Transverse colon (tissue), 4 donors: Measurements from ENCODE around the gene LYRM1. TPM values are rescaled to one million over a fixed set of nuclear protein-coding genes. Genes with fewer than 3 reads are reported as not detected.

Experiments
- DNase-seq: peaks from one replicate; pipeline ENCODE4 v3.0.0-alpha.2; 2019
- H3K27ac ChIP-seq, 4 donors: fragments of 200-600 bp; sonication (generic); 2 replicates each; pipeline ENCODE4 v1.5.1; 2016 to 2018; ENCODE audit warnings: inconsistent platforms in 4 of 4
- H3K27me3 ChIP-seq: fragments of 200-600 bp; sonication (generic); 2 replicates; pipeline ENCODE4 v1.5.1; 2017; ENCODE audit warnings: inconsistent platforms
- H3K36me3 ChIP-seq, 4 donors: fragments of 200-600 bp; sonication (generic); 2 replicates each; pipeline ENCODE4 v1.5.1; 2017 to 2019; ENCODE audit warnings: inconsistent platforms in 4 of 4
- H3K4me1 ChIP-seq, 4 donors: fragments of 200-600 bp; sonication (generic); 2 replicates each; pipeline ENCODE4 v1.5.1; 2017 to 2020; ENCODE audit warnings: inconsistent platforms in 4 of 4
- H3K4me3 ChIP-seq, 4 donors: fragments of 200-600 bp; sonication (generic); 1 replicate in 1 of 4; 2 replicates in 3 of 4; pipeline versions ENCODE4 v1.5.1 to v1.6.1; 2017 to 2019; ENCODE audit warnings: inconsistent platforms in 4 of 4
- H3K9me3 ChIP-seq, 2 donors: fragments of 200-600 bp; sonication (generic); 2 replicates each; pipeline ENCODE4 v1.5.1; 2017 to 2019; ENCODE audit warnings: inconsistent platforms in 2 of 2
- EP300 ChIP-seq: sonication (generic); formaldehyde crosslinking; IDR thresholded peaks from one replicate; pipeline ENCODE4 v1.6.1; 2017; ENCODE audit warnings: antibody characterized with exemption, low read depth
- POLR2A ChIP-seq: fragments of 450-650 bp; IDR thresholded peaks from one replicate; pipeline ENCODE4 v1.6.1; 2016; ENCODE audit warnings: antibody characterized with exemption, mild to moderate bottlenecking, moderate library complexity
- POLR2AphosphoS5 ChIP-seq, 3 donors: sonication (generic); formaldehyde crosslinking; IDR thresholded peaks; one replicate each; pipeline ENCODE4 v1.6.1; 2016; ENCODE audit warnings: antibody characterized with exemption in 3 of 3
- WGBS, 2 donors: methylation state at CpG; one replicate each; pipeline ENCODE4 v1.1.5; 2018; ENCODE audit warnings: low coverage in 1 of 2; 5-methylcytosine and 5-hydroxymethylcytosine counted together
- in situ Hi-C, 4 donors: fragments of 200-750 bp; cut with MboI; loops; one replicate each; pipeline versions ENCODE4 v1.15.0 to v1.15.1; 2017; ENCODE audit warnings: low sequenced_read_pairs in 3 of 4, low pct_ligation_motif_present in 1 of 4, low pct_unique_long_range_greater_than_20kb in 1 of 4
- intact Hi-C: fragments of 100-400 bp; cut with DNase I; formaldehyde crosslinking; loops from one replicate; pipeline ENCODE4 v1.15.1; 2023; ENCODE audit warnings: low total_unique reads
- total RNA-seq, 4 donors: library from RNA; depleted of rRNA; stranded (reverse); fragments of >200 nt; gene quantifications; one replicate each; pipeline ENCODE4 v1.1.0, GENCODE V29; 2016
- TF ChIP-seq, protein P1 (sequence below), 5 experiments: fragments of 200-600 bp in 3 of 5; fragments of 450-650 bp in 2 of 5; sonication (generic) in 3 of 5; IDR thresholded peaks; 1 replicate in 2 of 5; 2 replicates in 3 of 5; pipeline ENCODE4 v1.5.1; 2016 to 2017; ENCODE audit warnings: antibody characterized with exemption in 5 of 5, inconsistent platforms in 3 of 5, mild to moderate bottlenecking in 2 of 5, moderate library complexity in 1 of 5

Gene LYRM1
- total RNA-seq, 4 donors from 2014 or later: 7.9 to 74.6 (median 27.5) TPM

DNA sequence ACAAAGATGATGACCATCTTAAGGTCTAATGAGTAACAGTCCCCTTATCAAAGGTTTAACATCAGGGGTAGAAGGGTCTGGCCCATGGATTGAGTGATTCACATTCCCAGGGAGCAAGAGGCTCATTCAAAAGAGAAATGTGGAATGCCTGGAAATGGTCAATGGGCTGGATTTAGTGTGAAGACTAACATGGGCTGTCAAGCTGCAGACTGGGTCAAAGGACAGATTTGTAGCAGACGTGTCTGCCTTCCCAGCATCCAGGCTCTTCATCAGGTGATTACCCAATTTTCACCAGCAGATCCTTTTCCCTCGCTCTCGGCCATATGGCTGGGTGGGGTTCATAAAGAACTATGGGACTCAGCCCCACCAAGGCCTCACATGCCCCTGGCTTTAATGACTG, 27.2 kb upstream of the LYRM1 start:
- 86% methylated on average over 3 of the region's 3 CpGs; no CpG with 5 or more reads in 1 of the 2 donors for WGBS, 2 donors
- no peak for DNase-seq
- Histone ChIP-seq H3K36me3 (no peaks in the 10 kb centered on the region), H3K27ac (peak overlapping the region in 1 of 4 donors; percentile 17), H3K4me3 (no peak overlapping the region), H3K27me3 (no peaks in the 10 kb centered on the region), H3K4me1 (peaks cover 21 to 61% (median 37%) of the 10 kb centered on the region in 4 donors), H3K9me3 (no peaks in the 10 kb centered on the region)
- intact Hi-C loops: no loop called here
- in situ Hi-C loops: no loop called here
- TF ChIP-seq POLR2A (no peak), EP300 (no peak), POLR2AphosphoS5 (IDR thresholded peaks at IDR 0.05) (no peak)
- TF ChIP-seq, protein P1, sequence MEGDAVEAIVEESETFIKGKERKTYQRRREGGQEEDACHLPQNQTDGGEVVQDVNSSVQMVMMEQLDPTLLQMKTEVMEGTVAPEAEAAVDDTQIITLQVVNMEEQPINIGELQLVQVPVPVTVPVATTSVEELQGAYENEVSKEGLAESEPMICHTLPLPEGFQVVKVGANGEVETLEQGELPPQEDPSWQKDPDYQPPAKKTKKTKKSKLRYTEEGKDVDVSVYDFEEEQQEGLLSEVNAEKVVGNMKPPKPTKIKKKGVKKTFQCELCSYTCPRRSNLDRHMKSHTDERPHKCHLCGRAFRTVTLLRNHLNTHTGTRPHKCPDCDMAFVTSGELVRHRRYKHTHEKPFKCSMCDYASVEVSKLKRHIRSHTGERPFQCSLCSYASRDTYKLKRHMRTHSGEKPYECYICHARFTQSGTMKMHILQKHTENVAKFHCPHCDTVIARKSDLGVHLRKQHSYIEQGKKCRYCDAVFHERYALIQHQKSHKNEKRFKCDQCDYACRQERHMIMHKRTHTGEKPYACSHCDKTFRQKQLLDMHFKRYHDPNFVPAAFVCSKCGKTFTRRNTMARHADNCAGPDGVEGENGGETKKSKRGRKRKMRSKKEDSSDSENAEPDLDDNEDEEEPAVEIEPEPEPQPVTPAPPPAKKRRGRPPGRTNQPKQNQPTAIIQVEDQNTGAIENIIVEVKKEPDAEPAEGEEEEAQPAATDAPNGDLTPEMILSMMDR (IDR thresholded peaks at IDR 0.05): no peak

DNA sequence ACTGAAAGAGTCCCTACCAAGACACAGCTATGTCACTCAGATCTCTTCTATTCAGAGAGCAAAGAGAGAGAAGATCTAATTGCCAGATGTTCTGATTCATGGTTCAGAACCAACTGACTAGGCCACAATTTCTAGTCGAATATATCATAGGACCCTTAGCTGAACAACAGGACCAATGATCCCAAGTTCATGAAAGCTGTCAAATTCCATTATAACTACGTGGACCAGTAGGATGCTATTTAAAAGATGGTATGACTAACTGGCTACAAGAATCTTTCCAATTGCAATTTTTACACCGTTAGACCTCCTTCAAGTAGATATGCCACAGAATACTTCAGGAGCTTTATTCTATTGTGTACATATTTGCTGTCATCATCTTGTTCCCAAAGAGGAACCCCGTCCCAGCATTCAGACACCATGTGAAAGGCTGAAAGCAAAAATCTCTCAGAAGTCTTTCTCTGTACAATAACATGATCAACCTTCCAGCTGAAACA, 26.4 kb upstream of the LYRM1 start:
- no peaks in the 10 kb centered on the region for H3K9me3 ChIP-seq
- 68 to 92% methylated on average over 4 of the region's 4 CpGs for WGBS, 2 donors
- TF ChIP-seq POLR2A (no peak), POLR2AphosphoS5 (IDR thresholded peaks at IDR 0.05) (no peak), EP300 (no peak)
- TF ChIP-seq, protein P1 (IDR thresholded peaks at IDR 0.05): no peak
- peaks cover 20 to 61% (median 35%) of the 10 kb centered on the region in 4 donors for H3K4me1 ChIP-seq
- no peaks in the 10 kb centered on the region for H3K27me3 ChIP-seq
- no peak for DNase-seq
- peak overlapping the region in 1 of 4 donors; percentile 19 for H3K27ac ChIP-seq
- no peaks in the 10 kb centered on the region for H3K36me3 ChIP-seq
- intact Hi-C loops: no loop called here
- no peak overlapping the region for H3K4me3 ChIP-seq
- in situ Hi-C loops: no loop called here

DNA sequence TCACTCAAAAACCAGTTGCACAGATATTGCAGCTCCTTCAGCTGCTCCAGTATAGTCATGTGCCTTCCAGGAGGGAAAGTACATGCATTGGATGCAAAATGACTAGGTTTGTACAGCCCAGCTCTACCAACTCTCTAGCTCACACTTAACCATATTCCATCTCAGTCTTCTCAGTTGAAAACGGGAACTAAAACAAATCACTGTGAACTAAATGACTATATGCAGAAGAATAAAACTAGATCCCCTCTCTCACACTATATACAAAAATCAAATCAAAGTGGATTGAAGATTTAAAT, 25.3 kb upstream of the LYRM1 start:
- no peak overlapping the region for H3K4me3 ChIP-seq
- intact Hi-C loops: no loop called here
- peaks cover 17 to 61% (median 31%) of the 10 kb centered on the region in 4 donors for H3K4me1 ChIP-seq
- DNase-seq: no peak
- in situ Hi-C loops: no loop called here
- TF ChIP-seq POLR2AphosphoS5 (IDR thresholded peaks at IDR 0.05): no peak
- TF ChIP-seq EP300: no peak
- TF ChIP-seq, protein P1 (IDR thresholded peaks at IDR 0.05): no peak
- TF ChIP-seq POLR2A: no peak
- no peak overlapping the region for H3K27ac ChIP-seq
- H3K9me3 ChIP-seq: no peaks in the 10 kb centered on the region
- H3K36me3 ChIP-seq: no peaks in the 10 kb centered on the region
- no peaks in the 10 kb centered on the region for H3K27me3 ChIP-seq
- WGBS, 2 donors: 50 to 63% methylated on average over 1 of the region's 1 CpG

DNA sequence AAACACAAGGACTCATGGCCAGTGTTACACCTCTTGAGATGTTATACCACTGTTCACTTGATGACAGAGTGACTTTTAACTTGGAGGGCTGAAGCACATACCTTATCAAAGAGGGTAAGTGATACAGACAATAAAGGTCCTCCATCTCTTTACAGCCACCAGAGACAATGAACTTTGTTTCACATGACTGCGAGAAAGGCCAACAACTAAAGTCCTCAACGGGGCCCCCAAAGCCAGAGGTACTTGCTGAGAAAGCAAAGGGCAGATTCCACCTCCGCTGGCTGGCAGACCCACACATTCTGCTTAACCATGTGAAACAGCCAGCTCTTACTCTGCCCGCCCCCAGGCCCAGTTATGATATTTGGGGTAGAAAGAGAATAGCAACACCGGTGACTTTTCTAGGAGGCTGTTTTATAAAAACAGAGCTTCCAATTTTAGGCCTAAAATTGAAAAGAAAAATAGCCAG, 21.9 kb upstream of the LYRM1 start:
- 53 to 90% methylated on average over 2 to 5 of the region's 5 CpGs for WGBS, 2 donors
- Histone ChIP-seq H3K9me3 (no peaks in the 10 kb centered on the region), H3K27me3 (no peaks in the 10 kb centered on the region), H3K36me3 (no peaks in the 10 kb centered on the region), H3K27ac (peak overlapping the region; percentile 16 to 76 (median 52)), H3K4me1 (peaks cover 23 to 70% (median 47%) of the 10 kb centered on the region in 4 donors), H3K4me3 (no peak overlapping the region)
- in situ Hi-C loops: no loop called here
- no peak for TF ChIP-seq POLR2AphosphoS5 (IDR thresholded peaks at IDR 0.05)
- no peak for TF ChIP-seq POLR2A
- no peak for TF ChIP-seq EP300
- TF ChIP-seq, protein P1 (IDR thresholded peaks at IDR 0.05): no peak
- DNase-seq: no peak
- intact Hi-C loops: no loop called here
